GM18526 (cell line): ENCODE results near the gene TRIM15.

Experiments
- POLR2A ChIP-seq: IDR thresholded peaks from 3 replicates; pipeline ENCODE4 v1.6.1; 2011; ENCODE audit not compliant: insufficient read length; ENCODE audit errors: extremely low read depth

Gene TRIM15

DNA sequence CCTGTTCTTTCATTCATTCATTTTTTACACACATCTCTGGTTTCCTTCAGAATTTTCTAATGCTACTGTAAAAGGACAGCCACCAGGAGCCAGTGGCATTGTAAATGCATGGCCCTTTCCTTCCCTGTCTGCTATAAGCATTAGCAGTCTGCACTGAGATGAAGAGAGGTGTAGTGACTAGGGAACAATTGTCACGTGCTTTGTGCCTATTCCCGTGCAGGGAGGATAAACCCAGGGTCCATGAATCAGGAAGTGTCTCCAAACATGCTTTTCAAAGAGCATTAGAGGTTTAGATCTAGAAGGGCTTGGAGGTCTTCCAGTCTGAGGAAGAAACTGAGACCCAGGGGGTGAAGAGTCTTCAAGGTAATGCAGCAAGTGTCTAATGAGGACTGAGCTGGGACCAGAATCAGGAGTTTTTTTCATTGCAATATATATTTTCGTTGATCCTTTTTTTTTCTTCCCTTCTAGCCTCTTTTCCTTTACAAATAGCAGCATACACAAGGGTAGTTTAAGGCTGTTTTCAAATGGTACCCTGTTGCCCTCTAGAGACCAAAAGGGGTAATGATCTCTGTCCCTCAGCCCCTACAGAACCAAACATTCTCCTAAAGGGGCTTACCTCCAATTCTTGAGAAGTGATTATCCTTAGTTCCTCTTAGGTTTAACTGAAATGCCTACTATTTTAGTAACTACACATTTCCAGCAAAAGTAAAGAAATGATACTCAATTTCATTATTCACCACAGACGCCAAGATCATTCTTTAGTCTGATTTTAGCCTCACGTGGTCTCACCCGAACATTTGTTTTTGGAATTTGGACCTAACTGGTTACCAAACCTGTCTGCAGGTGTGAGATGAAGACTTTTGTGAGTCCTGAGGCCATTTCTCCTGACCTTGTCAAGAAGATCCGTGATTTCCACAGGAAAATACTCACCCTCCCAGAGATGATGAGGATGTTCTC is 6.6 kb downstream of the TRIM15 start:
- no peak for TF ChIP-seq POLR2A

DNA sequence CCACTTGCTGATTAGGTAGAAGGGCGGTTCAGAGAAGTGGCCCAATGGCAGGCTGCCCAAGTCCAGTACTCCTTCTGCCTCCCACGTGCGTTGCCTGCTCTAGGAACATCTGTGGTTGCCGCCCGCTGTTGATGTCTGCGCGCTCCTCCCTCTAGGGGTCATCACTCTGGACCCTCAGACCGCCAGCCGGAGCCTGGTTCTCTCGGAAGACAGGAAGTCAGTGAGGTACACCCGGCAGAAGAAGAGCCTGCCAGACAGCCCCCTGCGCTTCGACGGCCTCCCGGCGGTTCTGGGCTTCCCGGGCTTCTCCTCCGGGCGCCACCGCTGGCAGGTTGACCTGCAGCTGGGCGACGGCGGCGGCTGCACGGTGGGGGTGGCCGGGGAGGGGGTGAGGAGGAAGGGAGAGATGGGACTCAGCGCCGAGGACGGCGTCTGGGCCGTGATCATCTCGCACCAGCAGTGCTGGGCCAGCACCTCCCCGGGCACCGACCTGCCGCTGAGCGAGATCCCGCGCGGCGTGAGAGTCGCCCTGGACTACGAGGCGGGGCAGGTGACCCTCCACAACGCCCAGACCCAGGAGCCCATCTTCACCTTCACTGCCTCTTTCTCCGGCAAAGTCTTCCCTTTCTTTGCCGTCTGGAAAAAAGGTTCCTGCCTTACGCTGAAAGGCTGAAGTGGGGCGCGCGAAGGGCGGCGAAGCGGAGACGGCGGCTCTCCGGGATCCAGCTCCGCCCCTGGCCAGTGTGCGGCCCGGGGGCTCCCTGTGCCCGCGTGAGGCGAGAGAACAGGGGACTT is 8.5 kb downstream of the TRIM15 start:
- no peak for TF ChIP-seq POLR2A

DNA sequence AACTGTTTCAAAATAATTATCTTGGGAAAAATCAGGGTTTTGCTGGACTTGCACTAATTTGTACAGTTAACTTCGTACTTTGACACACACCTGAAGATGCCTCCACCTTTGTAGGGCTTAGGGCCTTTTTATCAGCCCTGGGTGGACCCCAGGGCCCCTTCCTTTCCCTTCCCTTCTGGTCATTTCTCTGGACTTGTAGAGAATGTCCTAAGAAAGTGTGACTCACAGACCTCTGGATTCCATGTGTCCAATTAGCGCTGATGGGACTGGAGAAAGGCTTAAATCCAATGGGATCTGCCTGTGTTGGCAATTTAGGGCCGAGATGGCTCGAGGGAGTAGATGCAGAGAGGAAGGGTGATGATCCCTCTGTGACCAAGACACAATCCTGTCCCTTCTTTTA is 9.3 kb downstream of the TRIM15 start:
- no peak for TF ChIP-seq POLR2A

DNA sequence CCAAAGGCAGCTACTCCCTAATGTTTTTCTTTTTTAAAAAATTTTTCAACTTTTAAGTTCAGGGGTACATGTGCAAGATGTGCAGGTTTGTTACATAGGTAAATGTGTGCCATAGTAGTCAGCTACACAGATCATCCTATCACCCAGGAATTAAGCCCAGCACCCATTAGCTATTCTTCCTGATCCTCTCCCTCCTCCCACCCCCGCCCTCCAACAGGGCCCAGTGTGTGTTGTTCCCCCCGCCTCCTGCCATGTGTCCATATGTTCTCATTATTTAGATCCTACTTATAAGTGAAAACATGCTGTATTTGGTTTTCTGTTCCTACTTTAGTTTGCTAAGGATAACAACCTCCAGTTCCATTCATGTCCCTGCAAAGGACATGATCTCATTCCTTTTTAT is 12.4 kb downstream of the TRIM15 start:
- no peak for TF ChIP-seq POLR2A

DNA sequence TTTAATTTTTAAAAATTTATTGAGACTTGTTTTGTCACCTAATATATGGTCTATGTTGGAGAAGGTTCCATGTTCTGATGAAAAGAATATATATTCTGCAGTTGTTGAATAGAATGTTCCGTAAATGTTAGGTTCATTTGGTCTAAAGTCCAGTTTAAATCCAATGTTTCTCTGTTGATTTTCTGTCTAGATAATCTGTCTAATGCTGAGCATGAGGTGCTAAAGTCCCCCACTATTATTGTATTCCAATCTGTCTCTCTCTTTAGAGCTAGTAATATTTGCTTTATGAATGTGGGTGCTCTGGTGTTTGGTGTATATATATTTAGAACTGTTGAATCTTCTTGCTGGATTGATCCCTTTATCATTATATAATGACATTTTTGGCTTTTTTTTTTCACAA is 15.5 kb downstream of the TRIM15 start:
- no peak for TF ChIP-seq POLR2A

DNA sequence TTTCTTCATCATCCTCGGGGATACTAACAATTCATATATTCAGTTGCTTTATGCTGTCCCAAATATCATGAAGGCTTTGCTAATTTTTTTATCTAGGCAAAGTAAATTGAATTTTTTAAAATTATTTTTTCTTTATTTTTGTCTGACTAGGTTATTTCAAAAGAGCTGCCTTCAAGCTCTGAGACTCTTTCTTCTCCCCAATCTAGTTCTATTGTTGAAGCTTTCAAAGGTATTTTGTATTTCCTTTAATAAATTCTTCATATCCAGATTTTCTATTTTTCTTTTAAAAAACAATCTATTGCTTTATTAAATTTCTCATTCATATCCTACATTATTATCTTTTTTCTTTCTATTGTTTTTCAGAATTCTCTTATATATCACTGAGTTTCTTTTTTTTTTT is 16.8 kb downstream of the TRIM15 start:
- no peak for TF ChIP-seq POLR2A

DNA sequence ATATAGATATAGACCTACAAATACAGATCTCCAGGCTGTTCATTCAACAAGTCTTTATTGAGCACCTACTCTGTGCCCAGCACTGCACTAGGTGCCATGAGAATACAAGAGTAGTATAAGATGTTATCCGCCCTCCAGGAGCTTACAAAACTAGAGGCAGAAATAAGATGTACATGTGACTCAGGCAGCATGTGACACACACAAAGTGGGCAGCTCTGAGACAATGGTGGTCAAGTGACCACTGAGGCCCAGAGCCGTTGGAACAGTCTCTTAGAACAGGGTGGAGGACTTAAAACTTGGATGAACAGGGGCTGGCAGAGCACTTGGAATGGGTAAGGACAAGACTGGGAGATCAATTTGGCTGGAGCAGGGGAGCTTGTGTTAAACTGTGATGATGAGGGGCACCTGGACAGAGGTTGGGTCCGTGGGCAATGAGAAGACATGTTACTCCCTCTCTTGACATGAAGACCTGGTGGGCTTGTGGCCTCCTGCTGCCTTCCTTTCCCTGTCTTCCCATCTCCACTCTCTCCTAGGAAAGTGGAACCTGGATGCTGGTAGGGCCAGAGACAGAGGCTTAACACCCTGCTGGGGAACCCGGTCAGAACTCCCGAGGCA is 21.2 kb downstream of the TRIM15 start:
- no peak for TF ChIP-seq POLR2A

DNA sequence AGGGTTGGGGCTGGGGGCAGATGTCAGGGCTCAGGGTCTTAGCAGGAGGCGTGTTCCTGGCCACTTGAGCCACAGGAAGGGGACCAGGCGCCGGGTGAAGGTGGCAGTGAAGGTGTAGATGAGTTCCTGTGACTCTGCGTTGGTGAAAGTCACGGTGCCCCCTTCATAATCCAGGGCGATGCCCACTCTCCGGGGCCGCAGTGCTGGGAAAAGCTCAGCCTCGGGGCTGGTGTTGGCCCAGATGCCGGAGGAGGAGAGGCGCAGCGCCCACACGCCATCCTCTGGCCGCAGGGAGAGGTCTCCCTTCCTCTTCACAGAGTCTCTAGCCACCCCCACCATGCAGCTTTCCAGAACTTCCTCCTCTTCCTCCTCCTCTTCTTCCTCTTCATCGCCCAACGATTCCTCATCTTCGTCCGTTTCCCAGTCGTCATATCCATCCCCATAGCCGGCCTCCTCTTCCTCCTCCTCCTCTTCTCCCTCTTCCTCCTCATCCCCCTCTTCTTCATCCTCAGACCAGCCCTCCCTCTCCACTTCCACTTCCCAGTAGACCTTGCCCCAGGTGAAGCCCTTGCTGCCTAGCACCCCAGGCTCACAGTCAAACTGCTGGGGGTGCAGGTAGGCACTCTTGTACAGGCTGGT is 22.6 kb downstream of the TRIM15 start:
- no peak for TF ChIP-seq POLR2A

DNA sequence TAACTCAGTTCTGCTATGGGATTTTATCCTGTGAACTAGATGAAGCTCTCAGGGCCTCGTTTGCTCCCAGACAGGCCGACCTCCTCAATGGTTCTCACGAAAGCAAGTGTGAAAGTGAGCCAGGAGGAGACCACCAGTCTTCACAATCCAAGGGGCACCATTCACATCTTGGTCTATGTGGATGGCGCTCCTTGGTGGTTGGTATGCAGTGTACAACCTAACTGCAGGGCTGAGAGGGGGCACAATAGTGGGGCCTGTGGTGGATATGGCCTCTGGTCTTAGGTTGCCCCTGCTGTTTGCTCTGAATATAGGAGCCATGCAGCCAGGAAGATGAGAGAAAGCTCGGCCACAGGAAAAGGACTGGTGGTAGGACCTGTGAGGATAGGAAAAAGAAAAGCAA is 25.2 kb downstream of the TRIM15 start:
- TF ChIP-seq POLR2A, result no peak

DNA sequence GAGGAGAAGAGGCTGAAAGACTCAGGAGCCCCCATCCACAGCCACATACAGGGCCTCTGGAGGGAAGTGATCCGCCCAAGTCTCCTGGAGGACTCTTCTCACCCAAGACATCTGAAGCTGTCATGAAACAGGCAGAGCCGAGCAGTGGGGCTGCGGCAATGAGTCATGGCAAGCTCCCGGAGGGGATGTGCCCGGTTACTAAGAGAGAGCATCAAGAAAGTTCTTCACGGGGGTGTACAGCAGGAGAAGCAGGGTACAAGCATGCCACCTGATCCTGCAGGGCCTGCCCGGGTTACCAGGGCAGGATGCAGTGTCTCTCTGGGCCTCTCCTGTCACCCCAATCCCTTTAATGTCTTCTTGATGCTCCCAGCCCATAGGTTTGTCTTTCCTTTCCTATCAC is 28.7 kb downstream of the TRIM15 start:
- TF ChIP-seq POLR2A, result no peak

DNA sequence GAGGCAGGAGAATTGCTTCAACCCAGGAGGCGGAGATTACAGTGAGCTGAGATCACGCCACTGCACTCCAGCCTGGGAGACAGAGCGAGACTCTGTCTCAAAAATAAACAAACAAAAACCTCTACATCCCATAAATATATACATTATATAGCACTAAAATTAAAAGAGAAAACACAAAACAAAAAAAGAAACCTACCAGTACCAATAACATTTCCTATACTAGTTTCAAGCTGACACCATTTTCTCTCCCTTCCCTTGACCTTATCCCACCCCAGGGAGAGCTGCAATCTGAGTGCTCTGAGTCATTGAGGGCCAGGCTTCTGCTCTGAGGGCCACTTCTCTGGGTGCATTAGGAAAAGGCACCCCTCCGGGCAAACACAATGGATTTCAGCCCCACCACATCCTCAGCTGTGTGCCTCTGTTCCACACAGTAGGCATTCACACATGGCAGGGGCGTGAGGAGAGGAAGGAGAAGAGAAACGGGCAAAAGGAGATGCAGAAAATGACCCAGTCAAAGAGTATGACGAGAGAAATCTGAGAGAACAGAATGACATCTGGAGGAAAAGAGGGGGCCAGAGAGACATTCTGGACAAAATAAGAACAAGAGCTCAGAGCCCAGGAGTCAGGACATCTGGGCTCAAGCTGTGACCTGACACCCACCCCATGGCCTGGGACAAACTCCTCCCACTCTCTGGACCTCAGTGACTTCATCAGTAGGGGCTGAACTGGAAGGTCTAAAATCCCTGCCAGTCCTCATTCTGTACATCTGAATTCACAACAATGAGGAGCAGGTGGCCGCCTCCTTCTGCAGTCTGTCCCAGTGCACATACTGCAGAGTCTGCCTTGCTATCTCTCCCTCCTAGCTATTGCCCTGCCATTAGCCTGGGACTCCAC is 31.7 kb downstream of the TRIM15 start:
- TF ChIP-seq POLR2A, result no peak

DNA sequence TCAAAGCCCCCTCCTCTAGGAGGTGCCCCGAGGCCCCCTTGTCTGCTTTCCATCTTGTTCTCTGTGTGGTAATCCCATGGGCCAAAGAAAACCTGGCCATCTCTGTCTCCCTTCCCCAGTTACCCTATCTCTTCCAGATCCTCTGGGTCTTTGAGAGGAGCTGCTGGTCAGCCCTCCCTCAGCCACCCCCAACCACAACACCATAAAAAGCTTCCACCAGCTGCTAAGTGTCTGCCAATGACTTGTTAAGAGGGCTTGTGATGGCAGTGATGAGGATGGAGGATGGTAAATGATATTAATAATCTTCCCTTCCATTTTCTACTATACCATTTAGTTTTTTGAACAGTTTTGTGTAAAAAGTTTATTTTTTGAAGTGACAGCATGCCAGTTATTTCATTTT is 32.6 kb downstream of the TRIM15 start:
- TF ChIP-seq POLR2A, result no peak

DNA sequence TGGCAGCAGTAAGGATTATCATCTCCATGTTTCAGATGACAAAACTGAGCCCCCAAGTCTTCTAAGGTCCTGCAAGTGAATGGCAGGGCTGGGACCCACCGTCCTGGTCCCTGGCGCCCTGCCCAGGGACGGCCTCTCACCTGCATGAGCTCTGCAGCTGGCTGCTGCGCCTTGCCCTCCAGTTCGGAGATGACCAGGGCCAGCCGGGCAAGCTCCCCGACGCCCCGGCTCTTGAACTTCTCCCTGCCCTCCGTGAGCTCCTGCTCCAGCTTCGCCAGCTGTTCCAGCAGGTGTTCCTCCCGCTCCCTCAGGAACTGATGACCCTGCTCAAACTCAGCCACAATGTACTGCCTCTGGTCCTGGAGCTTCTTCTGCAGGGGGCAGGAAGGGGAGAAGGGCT is 33.0 kb downstream of the TRIM15 start:
- TF ChIP-seq POLR2A, result no peak
